Fibroblast of pulmonary artery (primary cell): ENCODE data around the gene DOC2B.
"Not testable (repeated sequence)": the region's sequence is repeated elsewhere in the genome, so short reads cannot be mapped to it uniquely, and the experiment has no call there.

Source experiments
- DNase-seq: peaks from one replicate; pipeline ENCODE4 v3.0.0-alpha.2; 2010; ENCODE audit warnings: low read depth
- H3K4me3 ChIP-seq: replicated peaks from 2 replicates; pipeline ENCODE4 v1.5.1; 2011; ENCODE audit warnings: low read depth, mild to moderate bottlenecking, control low read depth, low read length, moderate library complexity
- CTCF ChIP-seq: IDR thresholded peaks from 2 replicates; pipeline ENCODE4 v1.5.1; 2011; ENCODE audit warnings: mild to moderate bottlenecking, control low read depth, low read length, inconsistent platforms; ENCODE audit errors: missing control alignments

The DOC2B gene

GRCh38 chr17:142876-143784, 38.3 kb downstream of the DOC2B start:
- no peak for DNase-seq
- no peak overlapping the region for H3K4me3 ChIP-seq
- TF ChIP-seq CTCF = no peak

- DNase-seq = peak; percentile 11
- no peak overlapping the region for H3K4me3 ChIP-seq
- no peak for TF ChIP-seq CTCF
These were observed 39.3 kb downstream of the DOC2B start for GRCh38 chr17:142102-142661.

GRCh38 chr17:139401-140205, 41.8 kb downstream of the DOC2B start:
- H3K4me3 ChIP-seq, DNase-seq: not testable (repeated sequence)

GRCh38 chr17:137166-137807, 44.2 kb downstream of the DOC2B start, which contains the start of gene SCGB1C2:
SCGB1C2 (plus strand) TSS chr17:137569; CDS start chr17:137591, 22 bp downstream.
- H3K4me3 ChIP-seq, DNase-seq: not testable (repeated sequence)

- not testable (repeated sequence) for DNase-seq, H3K4me3 ChIP-seq
- TF ChIP-seq CTCF = peak; percentile 27
These were observed 44.9 kb downstream of the DOC2B start for GRCh38 chr17:136531-136930.

- H3K4me3 ChIP-seq, DNase-seq: not testable (repeated sequence)
These were observed 45.6 kb downstream of the DOC2B start for GRCh38 chr17:135895-136294.

- not testable (repeated sequence) for H3K4me3 ChIP-seq, DNase-seq
These were observed 46.4 kb downstream of the DOC2B start for GRCh38 chr17:135022-135421.

- DNase-seq, H3K4me3 ChIP-seq: not testable (repeated sequence)
These were observed 47.1 kb downstream of the DOC2B start for GRCh38 chr17:134332-134785.

GRCh38 chr17:133932-134331, 47.5 kb downstream of the DOC2B start:
- not testable (repeated sequence) for H3K4me3 ChIP-seq, DNase-seq
